ENCODE data around the gene LHFPL3.

The LHFPL3 gene

GRCh38 chr7:104444017-104444416 is 115.6 kb downstream of the LHFPL3 start:
- Histone ChIP-seq H3K4me3 (ENCODE audit: low read length) (no peak overlapping the region), H3K4me1 (ENCODE audit: control insufficient read depth, insufficient read depth, low read length) (no peaks in the 10 kb centered on the region), H3K36me3 (ENCODE audit: control insufficient read depth, insufficient read depth, low read length) (no peaks in the 10 kb centered on the region), H3K27ac (ENCODE audit: low read depth, low read length) (no peak overlapping the region), H3K9ac (ENCODE audit: low read length) (no peak overlapping the region), H3K27me3 (ENCODE audit: control insufficient read depth, insufficient read depth, low read length) (no peaks in the 10 kb centered on the region)

DNA sequence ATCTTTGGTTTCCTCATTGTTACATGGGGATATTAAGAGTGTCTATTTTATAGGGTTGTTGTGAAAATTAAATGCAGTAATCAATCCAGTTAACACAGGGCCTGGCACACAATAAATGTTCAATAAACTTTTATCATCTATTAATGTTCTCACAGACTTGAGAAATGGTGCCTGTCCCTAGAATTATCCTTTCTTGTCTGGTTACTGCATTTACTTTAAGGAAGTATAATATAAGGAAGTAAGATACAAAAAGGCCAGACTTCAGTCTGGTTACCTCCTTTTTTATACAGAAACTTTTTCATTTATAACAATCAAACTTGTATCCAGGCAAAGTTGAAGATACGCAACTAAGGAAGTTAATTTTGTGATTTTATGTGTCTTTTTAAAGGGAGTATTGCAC is 117.0 kb downstream of the LHFPL3 start:
- Histone ChIP-seq H3K36me3 (ENCODE audit: control insufficient read depth, insufficient read depth, low read length) (no peaks in the 10 kb centered on the region), H3K4me3 (ENCODE audit: low read length) (no peak overlapping the region), H3K27me3 (ENCODE audit: control insufficient read depth, insufficient read depth, low read length) (no peaks in the 10 kb centered on the region), H3K9ac (ENCODE audit: low read length) (no peak overlapping the region), H3K27ac (ENCODE audit: low read depth, low read length) (no peak overlapping the region), H3K4me1 (ENCODE audit: control insufficient read depth, insufficient read depth, low read length) (no peaks in the 10 kb centered on the region)

DNA sequence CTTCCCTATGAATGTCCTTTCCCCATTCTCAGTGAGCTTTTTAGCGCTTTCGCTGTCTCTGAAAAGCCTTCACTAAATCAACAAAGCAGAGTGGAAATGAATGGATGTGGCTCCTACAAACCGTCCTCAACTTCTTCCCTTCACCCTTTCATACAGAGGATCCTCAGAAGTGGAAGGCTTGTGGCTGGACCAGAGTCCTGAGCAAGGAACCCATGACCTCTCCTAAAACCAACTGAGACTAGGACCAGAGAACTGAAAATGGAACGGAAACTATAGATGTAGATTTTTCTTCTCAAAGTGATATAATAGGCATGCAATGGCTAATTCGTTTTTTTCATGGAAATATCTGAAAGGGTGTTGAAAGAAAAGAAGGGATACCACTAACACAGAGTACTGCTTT is 122.5 kb downstream of the LHFPL3 start:
- Histone ChIP-seq H3K4me3 (ENCODE audit: low read length) (no peak overlapping the region), H3K36me3 (ENCODE audit: control insufficient read depth, insufficient read depth, low read length) (no peaks in the 10 kb centered on the region), H3K4me1 (ENCODE audit: control insufficient read depth, insufficient read depth, low read length) (no peaks in the 10 kb centered on the region), H3K27me3 (ENCODE audit: control insufficient read depth, insufficient read depth, low read length) (no peaks in the 10 kb centered on the region), H3K27ac (ENCODE audit: low read depth, low read length) (no peak overlapping the region), H3K9ac (ENCODE audit: low read length) (no peak overlapping the region)

DNA sequence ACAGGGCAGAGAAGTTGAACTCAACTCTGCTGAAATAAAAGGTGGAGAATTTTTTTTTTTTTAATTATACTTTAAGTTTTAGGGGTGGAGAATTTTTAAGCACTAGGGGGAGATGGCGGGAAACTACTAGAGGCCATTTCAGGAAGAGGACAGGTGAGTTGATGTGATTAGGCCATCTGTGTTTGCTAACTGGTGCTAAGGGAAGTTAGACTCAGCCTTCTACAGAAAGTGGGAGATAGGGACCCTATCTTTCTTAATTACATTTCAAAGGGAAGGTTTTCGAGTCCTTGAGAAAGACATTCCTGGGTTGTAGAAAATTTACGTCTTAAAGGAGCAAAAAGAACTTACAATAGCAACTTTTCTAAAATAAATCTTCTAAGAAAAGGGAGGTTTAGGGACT is 124.8 kb downstream of the LHFPL3 start:
- no peaks in the 10 kb centered on the region for H3K27me3 ChIP-seq (ENCODE audit: control insufficient read depth, insufficient read depth, low read length)
- no peaks in the 10 kb centered on the region for H3K4me1 ChIP-seq (ENCODE audit: control insufficient read depth, insufficient read depth, low read length)
- H3K9ac ChIP-seq (ENCODE audit: low read length): no peak overlapping the region
- no peak overlapping the region for H3K27ac ChIP-seq (ENCODE audit: low read depth, low read length)
- no peak overlapping the region for H3K4me3 ChIP-seq (ENCODE audit: low read length)
- no peaks in the 10 kb centered on the region for H3K36me3 ChIP-seq (ENCODE audit: control insufficient read depth, insufficient read depth, low read length)

- Histone ChIP-seq H3K4me1 (ENCODE audit: control insufficient read depth, insufficient read depth, low read length) (no peaks in the 10 kb centered on the region), H3K27ac (ENCODE audit: low read depth, low read length) (no peak overlapping the region), H3K27me3 (ENCODE audit: control insufficient read depth, insufficient read depth, low read length) (no peaks in the 10 kb centered on the region), H3K9ac (ENCODE audit: low read length) (no peak overlapping the region), H3K36me3 (ENCODE audit: control insufficient read depth, insufficient read depth, low read length) (no peaks in the 10 kb centered on the region), H3K4me3 (ENCODE audit: low read length) (no peak overlapping the region)
Observed at GRCh38 chr7:104458875-104459274, 130.5 kb downstream of the LHFPL3 start.

DNA sequence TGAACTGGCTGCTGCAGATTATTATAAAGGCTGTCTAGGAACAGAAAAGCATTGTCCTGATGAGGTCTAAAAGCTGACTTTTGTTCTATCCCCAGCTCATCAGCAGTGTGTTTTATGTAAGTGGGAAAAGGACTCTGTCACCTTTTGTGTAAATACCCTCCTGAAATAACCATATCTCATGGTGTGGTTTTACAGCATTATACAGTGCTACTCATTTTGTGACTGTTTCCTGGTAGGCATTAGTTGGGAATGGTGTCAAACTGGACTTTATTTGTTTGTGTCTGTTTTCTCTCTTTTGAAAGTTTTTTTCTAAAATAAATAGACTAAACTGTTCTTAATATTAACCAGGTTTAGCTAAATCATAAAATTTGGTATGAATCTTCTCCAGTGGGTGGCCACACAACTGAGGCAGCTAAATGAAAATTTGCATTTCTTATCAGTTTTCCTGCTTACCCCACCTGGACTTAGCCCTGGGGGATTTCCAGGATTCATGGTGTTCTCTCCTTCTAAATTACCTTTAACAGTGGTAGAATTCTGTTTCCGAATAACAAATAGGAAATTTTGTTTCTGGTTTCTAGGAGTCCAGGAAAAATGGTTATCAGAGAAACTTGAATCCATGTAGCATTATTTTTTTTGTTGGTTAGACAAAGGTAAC is 140.9 kb downstream of the LHFPL3 start:
- H3K27me3 ChIP-seq (ENCODE audit: control insufficient read depth, insufficient read depth, low read length): no peaks in the 10 kb centered on the region
- H3K4me1 ChIP-seq (ENCODE audit: control insufficient read depth, insufficient read depth, low read length): no peaks in the 10 kb centered on the region
- no peak overlapping the region for H3K27ac ChIP-seq (ENCODE audit: low read depth, low read length)
- H3K36me3 ChIP-seq (ENCODE audit: control insufficient read depth, insufficient read depth, low read length): no peaks in the 10 kb centered on the region
- no peak overlapping the region for H3K4me3 ChIP-seq (ENCODE audit: low read length)
- no peak overlapping the region for H3K9ac ChIP-seq (ENCODE audit: low read length)

GRCh38 chr7:104480529-104480928 is 152.1 kb downstream of the LHFPL3 start:
- Histone ChIP-seq H3K27ac (ENCODE audit: low read depth, low read length) (no peak overlapping the region), H3K4me1 (ENCODE audit: control insufficient read depth, insufficient read depth, low read length) (no peaks in the 10 kb centered on the region), H3K9ac (ENCODE audit: low read length) (no peak overlapping the region), H3K36me3 (ENCODE audit: control insufficient read depth, insufficient read depth, low read length) (no peaks in the 10 kb centered on the region), H3K4me3 (ENCODE audit: low read length) (no peak overlapping the region), H3K27me3 (ENCODE audit: control insufficient read depth, insufficient read depth, low read length) (no peaks in the 10 kb centered on the region)

DNA sequence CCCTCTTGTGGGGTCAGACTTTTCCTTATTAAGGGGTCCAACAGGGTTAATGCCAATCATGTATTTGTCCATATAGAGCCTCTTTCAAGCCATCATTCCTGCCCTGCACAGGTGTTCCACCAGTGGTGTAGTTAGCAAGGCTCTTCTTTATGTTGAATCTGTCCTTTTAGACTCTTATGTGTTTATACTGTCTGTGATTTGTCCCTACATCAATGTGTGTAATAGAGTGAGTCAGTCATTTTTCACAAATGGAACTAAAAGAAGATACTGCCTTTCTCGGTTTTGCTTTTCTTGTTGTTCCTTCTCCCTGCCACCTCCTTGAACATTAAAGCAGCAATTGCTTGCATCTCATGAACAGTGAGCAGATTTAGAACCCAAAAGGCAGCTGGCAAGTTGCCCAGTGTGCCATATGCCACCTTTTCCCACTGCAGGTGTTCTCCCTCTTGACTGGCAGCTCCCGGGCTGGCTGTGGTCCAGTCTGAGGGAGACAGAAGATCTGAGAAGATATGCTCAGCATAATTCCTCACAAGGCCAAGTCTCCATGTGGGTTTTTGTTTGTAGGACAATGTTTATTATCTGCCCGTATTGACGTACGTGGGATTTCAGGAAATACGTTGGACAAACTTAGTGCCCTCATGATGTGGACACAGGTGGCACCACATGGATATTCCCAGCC is 154.1 kb downstream of the LHFPL3 start:
- Histone ChIP-seq H3K27me3 (ENCODE audit: control insufficient read depth, insufficient read depth, low read length) (no peaks in the 10 kb centered on the region), H3K36me3 (ENCODE audit: control insufficient read depth, insufficient read depth, low read length) (no peaks in the 10 kb centered on the region), H3K4me3 (ENCODE audit: low read length) (no peak overlapping the region), H3K27ac (ENCODE audit: low read depth, low read length) (no peak overlapping the region), H3K9ac (ENCODE audit: low read length) (no peak overlapping the region), H3K4me1 (ENCODE audit: control insufficient read depth, insufficient read depth, low read length) (no peaks in the 10 kb centered on the region)

DNA sequence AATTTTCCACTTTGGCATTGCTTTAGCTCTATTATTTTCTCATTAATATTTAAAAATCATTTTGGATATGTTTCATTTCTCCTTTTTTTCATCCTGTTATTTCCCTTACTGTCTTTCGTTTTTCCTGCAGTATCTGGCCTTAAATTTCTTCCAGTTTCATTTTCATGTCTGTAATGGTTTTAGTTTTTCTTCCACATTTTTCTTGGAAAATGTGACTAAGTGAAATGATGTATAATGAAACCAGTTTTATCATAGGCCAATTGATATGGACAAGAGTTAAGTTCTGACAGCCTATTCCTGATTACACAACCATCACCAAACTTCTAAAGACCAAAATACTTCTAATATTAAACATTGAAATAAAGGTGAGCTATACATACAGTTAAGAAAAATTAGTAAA is 158.5 kb downstream of the LHFPL3 start:
- Histone ChIP-seq H3K4me1 (ENCODE audit: control insufficient read depth, insufficient read depth, low read length) (no peaks in the 10 kb centered on the region), H3K27ac (ENCODE audit: low read depth, low read length) (no peak overlapping the region), H3K4me3 (ENCODE audit: low read length) (no peak overlapping the region), H3K27me3 (ENCODE audit: control insufficient read depth, insufficient read depth, low read length) (no peaks in the 10 kb centered on the region), H3K9ac (ENCODE audit: low read length) (no peak overlapping the region), H3K36me3 (ENCODE audit: control insufficient read depth, insufficient read depth, low read length) (no peaks in the 10 kb centered on the region)

DNA sequence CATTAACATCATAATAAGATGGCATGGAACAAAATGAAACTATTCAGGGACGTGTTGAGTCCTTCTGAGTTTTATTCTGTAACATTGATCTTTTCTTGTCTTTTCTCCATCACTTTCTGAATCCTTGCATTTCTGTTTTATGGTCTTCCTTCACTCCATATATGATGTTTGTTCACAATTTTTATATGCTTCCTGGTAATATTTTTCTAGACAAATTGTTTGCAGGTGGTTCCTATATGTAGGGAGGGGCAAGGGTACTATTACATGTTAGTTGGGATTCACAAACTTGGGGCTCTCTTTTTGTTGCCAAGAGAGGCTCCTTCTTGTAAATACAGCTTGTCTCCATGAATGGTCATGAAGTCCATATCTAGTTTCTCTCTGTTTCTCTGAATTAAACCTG is 159.2 kb downstream of the LHFPL3 start:
- Histone ChIP-seq H3K4me3 (ENCODE audit: low read length) (no peak overlapping the region), H3K9ac (ENCODE audit: low read length) (no peak overlapping the region), H3K4me1 (ENCODE audit: control insufficient read depth, insufficient read depth, low read length) (no peaks in the 10 kb centered on the region)

GRCh38 chr7:104497379-104497967 is 169.1 kb downstream of the LHFPL3 start:
- Histone ChIP-seq H3K27ac (ENCODE audit: low read depth, low read length) (no peak overlapping the region), H3K27me3 (ENCODE audit: control insufficient read depth, insufficient read depth, low read length) (no peaks in the 10 kb centered on the region), H3K4me3 (ENCODE audit: low read length) (no peak overlapping the region), H3K4me1 (ENCODE audit: control insufficient read depth, insufficient read depth, low read length) (no peaks in the 10 kb centered on the region), H3K36me3 (ENCODE audit: control insufficient read depth, insufficient read depth, low read length) (no peaks in the 10 kb centered on the region), H3K9ac (ENCODE audit: low read length) (no peak overlapping the region)

More for the DNA sequence above, 159.2 kb downstream of the LHFPL3 start:
- Histone ChIP-seq H3K27ac (ENCODE audit: low read depth, low read length) (no peak overlapping the region), H3K27me3 (ENCODE audit: control insufficient read depth, insufficient read depth, low read length) (no peaks in the 10 kb centered on the region), H3K36me3 (ENCODE audit: control insufficient read depth, insufficient read depth, low read length) (no peaks in the 10 kb centered on the region)

DNA sequence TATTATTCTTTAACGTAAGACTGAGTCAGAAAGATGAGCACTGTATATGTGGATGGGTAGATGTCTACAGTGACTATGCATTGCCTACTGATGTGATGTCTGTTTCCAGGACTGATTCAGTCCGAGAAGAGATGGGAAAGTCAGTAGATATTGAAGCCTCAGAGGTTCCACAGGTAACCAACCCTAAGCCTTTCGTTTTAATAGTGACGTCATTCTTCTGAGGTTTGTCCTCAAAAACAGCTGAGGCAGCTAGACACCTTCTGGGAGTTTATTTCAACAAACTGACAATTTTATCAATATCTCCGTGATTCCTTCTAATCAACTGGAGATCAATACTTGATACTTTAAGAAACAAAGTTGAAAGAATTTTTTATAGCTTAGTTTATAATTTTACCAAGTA is 171.6 kb downstream of the LHFPL3 start:
- no peaks in the 10 kb centered on the region for H3K27me3 ChIP-seq (ENCODE audit: control insufficient read depth, insufficient read depth, low read length)
- no peak overlapping the region for H3K27ac ChIP-seq (ENCODE audit: low read depth, low read length)
- H3K4me1 ChIP-seq (ENCODE audit: control insufficient read depth, insufficient read depth, low read length): no peaks in the 10 kb centered on the region
- no peak overlapping the region for H3K4me3 ChIP-seq (ENCODE audit: low read length)
- H3K9ac ChIP-seq (ENCODE audit: low read length): no peak overlapping the region
- no peaks in the 10 kb centered on the region for H3K36me3 ChIP-seq (ENCODE audit: control insufficient read depth, insufficient read depth, low read length)

DNA sequence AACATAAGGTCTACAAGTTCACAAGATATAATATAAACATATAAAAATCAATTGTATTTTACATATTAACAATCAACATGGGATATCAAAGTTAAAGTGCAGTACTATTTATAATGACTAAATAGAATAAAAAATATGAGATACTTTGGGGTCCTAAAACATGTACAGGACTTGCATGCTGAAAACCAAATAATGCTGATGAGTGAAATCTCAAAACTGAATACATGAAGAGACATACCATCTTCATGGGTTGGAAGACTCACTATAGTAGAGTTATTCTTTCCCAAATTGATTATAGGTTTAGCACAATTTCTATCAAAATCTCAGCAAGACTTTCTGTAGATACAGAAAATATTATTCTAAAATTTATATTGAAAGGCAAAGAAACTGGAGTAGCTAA is 181.5 kb downstream of the LHFPL3 start:
- Histone ChIP-seq H3K4me3 (ENCODE audit: low read length) (no peak overlapping the region), H3K36me3 (ENCODE audit: control insufficient read depth, insufficient read depth, low read length) (no peaks in the 10 kb centered on the region), H3K9ac (ENCODE audit: low read length) (no peak overlapping the region), H3K4me1 (ENCODE audit: control insufficient read depth, insufficient read depth, low read length) (no peaks in the 10 kb centered on the region), H3K27me3 (ENCODE audit: control insufficient read depth, insufficient read depth, low read length) (no peaks in the 10 kb centered on the region), H3K27ac (ENCODE audit: low read depth, low read length) (no peak overlapping the region)
